DND-41 (cell line): ENCODE results near the gene WDR47.

Experiments
- EZH2 ChIP-seq: IDR thresholded peaks from 3 replicates; pipeline ENCODE4 v1.6.1; 2012; ENCODE audit warnings: borderline replicate concordance, low read depth, mild to moderate bottlenecking, moderate library complexity, low read length, inconsistent platforms; ENCODE audit not compliant: severe bottlenecking
- TF ChIP-seq, protein P1 (sequence below): IDR thresholded peaks from 2 replicates; pipeline ENCODE4 v1.5.1; 2012; ENCODE audit warnings: borderline replicate concordance, low read length, moderate library complexity, mild to moderate bottlenecking; ENCODE audit not compliant: poor library complexity, severe bottlenecking; ENCODE audit errors: extremely low read depth

DNA sequence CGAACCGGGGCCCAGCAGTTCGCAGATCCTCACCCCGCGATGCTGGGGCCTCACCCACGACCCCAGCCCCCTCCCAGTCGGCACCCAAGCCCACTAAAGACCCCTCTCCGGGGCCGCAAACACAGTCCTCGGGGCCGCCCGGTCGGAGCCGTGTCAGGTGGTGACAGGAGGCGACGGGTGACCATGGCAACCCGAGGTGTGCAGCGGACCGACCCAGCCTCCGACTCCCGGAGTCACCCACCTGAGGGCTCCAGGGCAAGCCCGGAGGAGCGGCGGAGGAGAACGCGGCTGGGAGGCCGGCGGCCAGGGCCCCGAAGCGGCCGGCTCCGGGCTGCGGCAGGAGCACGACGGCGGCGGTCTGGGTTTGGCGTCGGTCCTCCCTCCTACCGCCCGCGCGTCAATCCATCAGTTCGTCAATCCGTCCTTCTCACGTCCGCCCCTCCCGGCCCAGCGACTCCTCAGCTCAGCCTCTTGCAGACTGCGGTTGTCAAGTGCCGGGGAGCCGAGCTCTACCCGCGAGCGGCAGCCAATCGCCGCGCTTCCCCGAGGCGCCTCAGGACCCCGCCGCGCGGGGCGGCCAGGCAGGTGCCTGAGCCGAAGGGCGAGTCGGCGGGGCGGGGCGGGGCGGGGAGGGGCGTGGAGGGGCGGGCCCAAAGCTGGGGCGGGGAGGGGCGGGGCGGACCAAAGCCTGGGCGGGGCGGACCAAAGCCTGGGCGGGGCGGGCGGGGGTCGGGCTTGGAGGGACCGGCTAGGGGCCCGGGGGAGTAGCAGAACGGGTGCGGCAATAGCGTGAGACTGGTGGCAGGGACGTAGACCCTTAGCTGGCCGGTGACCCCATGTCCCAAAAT is at the start of gene WDR47:
- TF ChIP-seq, protein P1, sequence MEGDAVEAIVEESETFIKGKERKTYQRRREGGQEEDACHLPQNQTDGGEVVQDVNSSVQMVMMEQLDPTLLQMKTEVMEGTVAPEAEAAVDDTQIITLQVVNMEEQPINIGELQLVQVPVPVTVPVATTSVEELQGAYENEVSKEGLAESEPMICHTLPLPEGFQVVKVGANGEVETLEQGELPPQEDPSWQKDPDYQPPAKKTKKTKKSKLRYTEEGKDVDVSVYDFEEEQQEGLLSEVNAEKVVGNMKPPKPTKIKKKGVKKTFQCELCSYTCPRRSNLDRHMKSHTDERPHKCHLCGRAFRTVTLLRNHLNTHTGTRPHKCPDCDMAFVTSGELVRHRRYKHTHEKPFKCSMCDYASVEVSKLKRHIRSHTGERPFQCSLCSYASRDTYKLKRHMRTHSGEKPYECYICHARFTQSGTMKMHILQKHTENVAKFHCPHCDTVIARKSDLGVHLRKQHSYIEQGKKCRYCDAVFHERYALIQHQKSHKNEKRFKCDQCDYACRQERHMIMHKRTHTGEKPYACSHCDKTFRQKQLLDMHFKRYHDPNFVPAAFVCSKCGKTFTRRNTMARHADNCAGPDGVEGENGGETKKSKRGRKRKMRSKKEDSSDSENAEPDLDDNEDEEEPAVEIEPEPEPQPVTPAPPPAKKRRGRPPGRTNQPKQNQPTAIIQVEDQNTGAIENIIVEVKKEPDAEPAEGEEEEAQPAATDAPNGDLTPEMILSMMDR = no peak
- TF ChIP-seq EZH2 = no peak
